Activated CD8-positive, alpha-beta memory T cell treated with anti-CD3 and anti-CD28 coated beads for 48 hours (primary cell): ENCODE measurements around the gene SLC50A1.
A peak's percentile ranks its signal among the peaks of the same experiment; 100 is the strongest.

Source experiments
- DNase-seq, 3 experiments: peaks; one replicate each; pipeline ENCODE4 v3.0.0-alpha.2; 2020; ENCODE audit warnings: low read depth in 2 of 3, low spot score in 2 of 3

Gene SLC50A1, protein sequence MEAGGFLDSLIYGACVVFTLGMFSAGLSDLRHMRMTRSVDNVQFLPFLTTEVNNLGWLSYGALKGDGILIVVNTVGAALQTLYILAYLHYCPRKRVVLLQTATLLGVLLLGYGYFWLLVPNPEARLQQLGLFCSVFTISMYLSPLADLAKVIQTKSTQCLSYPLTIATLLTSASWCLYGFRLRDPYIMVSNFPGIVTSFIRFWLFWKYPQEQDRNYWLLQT

DNA sequence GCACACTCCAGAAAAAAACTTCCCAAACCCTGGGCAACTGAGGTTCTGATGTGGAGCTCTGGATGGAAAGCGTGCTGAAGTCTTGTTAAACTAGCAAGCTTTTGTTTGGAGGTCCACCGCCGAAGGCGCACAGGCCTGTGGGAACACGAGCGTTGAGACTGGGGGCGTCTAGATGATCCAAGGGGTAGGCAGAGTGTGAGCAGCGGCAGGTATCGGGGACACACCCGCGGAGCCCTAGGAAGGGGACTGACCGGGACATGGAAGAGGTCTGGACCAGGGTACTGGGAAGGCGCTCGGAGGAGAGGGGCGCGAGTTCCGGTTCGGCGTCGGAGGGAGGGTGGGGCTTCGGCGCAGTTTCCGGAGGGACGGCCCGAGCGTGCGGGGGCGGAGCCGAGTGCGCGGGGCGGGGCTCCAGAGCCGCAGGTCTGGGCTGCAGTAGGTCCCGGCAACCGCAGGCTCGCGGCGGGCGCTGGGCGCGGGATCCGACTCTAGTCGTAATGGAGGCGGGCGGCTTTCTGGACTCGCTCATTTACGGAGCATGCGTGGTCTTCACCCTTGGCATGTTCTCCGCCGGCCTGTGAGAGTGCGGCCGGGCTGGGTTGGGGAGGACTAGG is at the start of gene SLC50A1:
TSS of gene SLC50A1 (plus strand) at position 438 of the 614 bp plus-strand sequence. CDS start at position 498, 60 bp downstream.
- DNase-seq, result peak; percentile 84 to 91 (median 85)

DNA sequence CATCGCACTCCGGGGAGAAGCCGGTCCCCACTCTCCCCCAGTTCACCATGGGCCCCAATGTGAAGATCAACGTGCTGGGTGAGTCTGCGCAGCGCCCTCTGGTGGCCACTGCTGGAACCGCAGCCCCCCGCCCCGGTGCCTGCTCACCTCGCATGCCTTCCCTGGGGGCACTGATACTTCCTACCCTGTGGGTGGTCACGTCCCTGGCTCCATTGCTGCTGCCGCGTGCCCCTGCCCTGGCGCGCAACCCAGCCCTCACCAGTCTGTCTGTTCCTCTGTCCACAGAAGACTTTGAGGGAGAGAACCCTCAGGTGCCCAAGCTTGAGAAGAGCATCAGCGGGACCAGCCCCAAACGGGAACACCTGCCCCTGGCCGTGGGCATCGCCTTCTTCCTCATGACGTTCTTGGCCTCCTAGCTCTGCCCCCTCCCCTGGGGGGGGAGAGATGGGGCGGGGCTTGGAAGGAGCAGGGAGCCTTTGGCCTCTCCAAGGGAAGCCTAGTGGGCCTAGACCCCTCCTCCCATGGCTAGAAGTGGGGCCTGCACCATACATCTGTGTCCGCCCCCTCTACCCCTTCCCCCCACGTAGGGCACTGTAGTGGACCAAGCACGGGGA is 49.4 kb upstream of the SLC50A1 start:
- DNase-seq, result peak; percentile 64 to 91 (median 89)

DNA sequence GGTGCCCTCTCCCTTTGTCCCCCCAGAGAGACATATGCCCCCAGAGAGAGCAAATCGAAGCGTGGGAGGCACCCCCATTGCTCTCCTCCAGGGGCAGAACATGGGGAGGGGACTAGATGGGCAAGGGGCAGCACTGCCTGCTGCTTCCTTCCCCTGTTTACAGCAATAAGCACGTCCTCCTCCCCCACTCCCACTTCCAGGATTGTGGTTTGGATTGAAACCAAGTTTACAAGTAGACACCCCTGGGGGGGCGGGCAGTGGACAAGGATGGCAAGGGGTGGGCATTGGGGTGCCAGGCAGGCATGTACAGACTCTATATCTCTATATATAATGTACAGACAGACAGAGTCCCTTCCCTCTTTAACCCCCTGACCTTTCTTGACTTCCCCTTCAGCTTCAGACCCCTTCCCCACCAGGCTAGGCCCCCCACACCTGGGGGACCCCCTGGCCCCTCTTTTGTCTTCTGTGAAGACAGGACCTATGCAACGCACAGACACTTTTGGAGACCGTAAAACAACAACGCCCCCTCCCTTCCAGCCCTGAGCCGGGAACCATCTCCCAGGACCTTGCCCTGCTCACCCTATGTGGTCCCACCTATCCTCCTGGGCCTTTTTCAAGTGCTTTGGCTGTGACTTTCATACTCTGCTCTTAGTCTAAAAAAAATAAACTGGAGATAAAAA is 48.7 kb upstream of the SLC50A1 start:
- no peak for DNase-seq

GRCh38 chr1:155091071-155092051 is 44.3 kb upstream of the SLC50A1 start:
- peak; percentile 61 to 92 (median 86) for DNase-seq

- no peak for DNase-seq
Measured at GRCh38 chr1:155092131-155092530, 43.5 kb upstream of the SLC50A1 start.

DNA sequence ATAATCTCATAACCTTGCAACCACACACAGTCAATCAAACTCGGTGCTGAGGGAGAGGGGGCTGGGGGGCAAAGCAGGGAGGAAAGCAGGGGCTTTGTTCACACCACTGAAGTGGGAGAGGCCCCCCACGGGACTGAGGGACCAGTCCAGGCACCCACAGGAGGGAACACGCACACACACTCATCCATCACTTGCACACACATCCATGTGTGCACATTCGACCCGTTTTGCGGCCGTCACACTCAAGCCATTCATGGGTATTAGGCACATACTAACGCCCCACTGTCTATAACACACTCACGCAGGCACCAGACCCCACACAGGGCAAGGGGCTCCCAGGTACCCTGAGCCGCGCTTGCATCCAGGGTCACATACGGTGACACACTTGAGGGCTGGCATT is 43.0 kb upstream of the SLC50A1 start:
- no peak for DNase-seq

- DNase-seq, result no peak
Measured at GRCh38 chr1:155093911-155094621, 41.6 kb upstream of the SLC50A1 start.

DNA sequence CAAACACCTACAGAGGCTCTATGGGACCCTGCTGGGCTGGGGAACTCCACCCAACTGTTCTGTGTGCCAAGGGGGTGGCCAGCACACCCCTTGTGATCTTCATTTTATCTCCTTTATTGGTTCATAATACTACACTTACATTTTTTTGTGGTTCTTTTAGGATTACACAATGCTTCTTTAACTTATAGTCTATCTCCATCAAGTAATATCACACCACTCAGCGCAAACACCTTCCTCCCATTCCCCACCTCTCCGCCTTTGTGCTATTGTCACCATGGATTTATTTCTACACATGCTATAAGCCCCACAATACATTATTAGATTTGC is 41.1 kb upstream of the SLC50A1 start:
- DNase-seq, result no peak

DNA sequence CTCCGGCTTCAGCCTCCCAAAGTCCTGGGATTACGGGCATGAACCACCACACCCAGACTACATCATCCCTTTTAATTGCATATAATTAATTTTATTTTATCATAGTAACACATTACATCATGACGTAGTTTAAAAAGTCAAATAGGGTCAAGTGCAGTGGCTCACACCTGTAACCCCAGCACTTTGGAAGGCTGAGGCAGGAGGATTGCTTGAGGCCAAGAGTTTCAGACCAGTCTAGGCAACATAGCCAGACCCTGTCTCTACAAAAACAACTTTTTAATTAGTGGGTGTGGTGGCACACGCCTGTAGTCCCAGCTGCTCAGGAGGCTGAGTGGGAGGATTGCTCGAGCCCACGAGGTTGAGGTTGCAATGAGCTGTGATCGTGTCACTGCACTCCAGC is 36.3 kb upstream of the SLC50A1 start:
- no peak for DNase-seq

DNA sequence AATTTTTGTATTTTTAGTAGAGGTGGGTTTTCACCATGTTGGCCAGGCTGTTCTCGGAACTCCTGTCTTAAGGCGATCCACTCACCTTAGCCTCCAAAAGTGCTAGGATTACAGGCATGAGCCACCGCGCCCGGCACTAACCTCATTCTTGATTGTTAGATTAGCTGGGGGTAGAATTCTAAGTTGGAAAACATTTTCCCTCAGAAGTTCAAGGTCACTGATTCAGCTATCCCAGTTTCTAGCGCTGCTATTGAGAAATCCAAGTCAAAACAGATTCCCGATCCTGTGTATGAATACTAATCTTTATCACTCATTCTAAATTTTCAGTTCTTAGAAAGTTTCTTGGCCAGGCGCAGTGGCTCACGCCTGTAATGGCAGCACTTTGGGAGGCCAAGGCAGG is 32.3 kb upstream of the SLC50A1 start:
- no peak for DNase-seq

- no peak for DNase-seq
Measured at GRCh38 chr1:155104605-155105534, 30.8 kb upstream of the SLC50A1 start.

DNA sequence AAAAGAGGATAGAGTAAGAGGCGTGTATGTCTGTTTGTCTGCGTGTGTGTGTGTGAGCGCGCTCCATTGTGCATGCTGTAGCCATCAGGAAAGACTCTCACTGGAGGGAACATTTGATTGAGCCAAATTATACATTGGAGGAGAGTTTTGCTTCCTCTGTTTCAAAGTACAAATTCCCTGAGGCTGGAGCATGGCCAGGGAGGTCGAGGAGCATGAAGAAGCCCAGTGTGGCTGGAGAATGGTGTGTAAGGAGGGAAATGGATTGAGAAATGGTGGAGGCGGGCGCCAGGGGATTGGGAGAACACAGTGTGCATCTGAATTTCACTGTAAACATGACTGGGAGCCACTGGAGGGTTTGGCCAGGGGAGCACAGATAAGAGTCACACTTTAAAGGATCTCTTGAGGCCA is 30.0 kb upstream of the SLC50A1 start:
- no peak for DNase-seq

DNA sequence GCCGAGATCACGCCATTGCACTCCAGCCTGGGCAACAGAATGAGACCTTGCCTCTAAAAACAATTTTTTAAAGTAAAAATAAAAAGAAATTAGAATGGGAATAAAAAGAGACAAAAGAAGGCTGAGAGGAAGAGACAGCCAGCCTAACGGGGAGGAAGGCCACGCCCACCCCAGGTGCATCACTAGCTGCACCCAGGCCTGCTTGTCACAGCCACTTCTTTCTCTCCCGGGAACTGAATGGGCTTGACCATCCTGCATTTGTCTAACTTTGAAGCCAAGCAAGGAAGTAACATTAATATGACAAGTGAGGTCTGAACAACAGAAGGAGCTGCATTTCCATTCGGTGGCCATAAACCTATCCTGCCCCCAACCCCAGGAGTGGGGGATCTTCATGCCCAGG is 28.8 kb upstream of the SLC50A1 start:
- no peak for DNase-seq

DNA sequence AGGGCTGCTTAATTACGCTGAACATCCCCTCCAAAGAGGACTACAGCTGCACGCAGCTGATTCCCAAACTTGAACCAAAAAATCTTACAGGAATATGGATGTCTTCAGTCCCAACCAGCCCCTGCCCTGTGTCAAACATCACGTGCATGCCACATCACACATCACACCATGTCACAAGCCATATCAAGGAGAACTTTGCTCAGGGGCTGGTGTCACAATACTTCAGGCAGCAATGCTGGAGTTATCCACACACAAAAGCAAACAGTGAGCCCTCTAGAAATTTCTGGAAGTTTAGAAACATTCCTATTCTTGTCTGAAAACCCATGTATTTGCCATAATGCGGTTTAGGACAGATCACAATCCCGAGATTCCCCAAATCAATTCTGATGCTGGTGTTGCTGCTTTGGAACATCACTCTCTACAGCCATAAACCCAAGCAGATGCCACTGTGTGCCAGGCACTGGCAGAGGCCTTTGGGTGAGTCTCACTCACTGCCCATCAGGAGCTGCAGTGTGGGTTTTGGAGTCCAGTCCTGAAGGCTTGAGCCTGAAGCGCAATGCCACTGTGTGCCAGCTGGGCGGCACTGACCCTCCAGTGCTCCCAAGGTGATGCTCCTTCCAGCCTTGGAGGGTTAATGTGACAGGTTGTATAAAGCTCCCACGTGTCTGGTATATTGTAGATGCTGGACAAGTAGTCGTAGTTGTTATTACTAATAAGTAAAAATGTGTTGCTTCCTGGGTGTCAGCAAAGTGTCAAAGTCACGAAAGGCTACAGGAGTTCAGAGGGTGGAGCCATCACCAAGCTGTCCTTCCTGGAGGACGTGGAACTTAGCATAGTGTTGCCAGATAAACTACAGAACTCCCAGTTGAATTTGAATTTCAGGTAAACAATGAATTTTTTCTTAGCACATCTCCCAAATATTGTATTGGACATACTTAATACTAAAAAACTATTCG is 28.1 kb upstream of the SLC50A1 start:
- no peak for DNase-seq

- no peak for DNase-seq
Measured at GRCh38 chr1:155108296-155108695, 27.4 kb upstream of the SLC50A1 start.

GRCh38 chr1:155110381-155110780 is 25.3 kb upstream of the SLC50A1 start:
- no peak for DNase-seq

GRCh38 chr1:155110826-155111225 is 24.8 kb upstream of the SLC50A1 start:
- no peak for DNase-seq

GRCh38 chr1:155113450-155113980 is 22.1 kb upstream of the SLC50A1 start:
- DNase-seq, result no peak
